ENCODE measurements around the gene RFTN1.

Gene RFTN1

DNA sequence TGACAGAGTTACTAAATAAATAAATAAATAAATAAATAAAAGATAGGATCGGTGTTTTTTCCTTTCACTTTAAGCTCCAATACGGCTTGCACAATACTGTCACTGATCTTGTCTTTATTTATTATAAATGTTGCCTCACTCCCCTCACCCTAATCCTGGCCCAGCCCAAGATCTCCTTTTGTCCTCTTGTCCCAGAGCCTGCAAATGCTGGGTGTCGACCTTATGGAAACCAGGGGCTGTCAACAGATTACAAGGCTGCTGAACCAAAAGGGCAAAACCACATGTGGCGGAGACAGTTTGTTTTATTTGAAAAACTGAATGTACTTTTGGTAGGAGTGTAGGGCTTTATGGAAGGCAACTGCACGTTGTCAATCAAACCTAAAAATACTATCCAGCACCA, 75.9 kb downstream of the RFTN1 start:
- FAIRE-seq: no peak
- TF ChIP-seq, protein P1, sequence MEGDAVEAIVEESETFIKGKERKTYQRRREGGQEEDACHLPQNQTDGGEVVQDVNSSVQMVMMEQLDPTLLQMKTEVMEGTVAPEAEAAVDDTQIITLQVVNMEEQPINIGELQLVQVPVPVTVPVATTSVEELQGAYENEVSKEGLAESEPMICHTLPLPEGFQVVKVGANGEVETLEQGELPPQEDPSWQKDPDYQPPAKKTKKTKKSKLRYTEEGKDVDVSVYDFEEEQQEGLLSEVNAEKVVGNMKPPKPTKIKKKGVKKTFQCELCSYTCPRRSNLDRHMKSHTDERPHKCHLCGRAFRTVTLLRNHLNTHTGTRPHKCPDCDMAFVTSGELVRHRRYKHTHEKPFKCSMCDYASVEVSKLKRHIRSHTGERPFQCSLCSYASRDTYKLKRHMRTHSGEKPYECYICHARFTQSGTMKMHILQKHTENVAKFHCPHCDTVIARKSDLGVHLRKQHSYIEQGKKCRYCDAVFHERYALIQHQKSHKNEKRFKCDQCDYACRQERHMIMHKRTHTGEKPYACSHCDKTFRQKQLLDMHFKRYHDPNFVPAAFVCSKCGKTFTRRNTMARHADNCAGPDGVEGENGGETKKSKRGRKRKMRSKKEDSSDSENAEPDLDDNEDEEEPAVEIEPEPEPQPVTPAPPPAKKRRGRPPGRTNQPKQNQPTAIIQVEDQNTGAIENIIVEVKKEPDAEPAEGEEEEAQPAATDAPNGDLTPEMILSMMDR (IDR thresholded peaks at IDR 0.05; ENCODE audit: insufficient read depth, missing control alignments): no peak
- DNase-seq (ENCODE audit: insufficient read length, low spot score): no peak

DNA sequence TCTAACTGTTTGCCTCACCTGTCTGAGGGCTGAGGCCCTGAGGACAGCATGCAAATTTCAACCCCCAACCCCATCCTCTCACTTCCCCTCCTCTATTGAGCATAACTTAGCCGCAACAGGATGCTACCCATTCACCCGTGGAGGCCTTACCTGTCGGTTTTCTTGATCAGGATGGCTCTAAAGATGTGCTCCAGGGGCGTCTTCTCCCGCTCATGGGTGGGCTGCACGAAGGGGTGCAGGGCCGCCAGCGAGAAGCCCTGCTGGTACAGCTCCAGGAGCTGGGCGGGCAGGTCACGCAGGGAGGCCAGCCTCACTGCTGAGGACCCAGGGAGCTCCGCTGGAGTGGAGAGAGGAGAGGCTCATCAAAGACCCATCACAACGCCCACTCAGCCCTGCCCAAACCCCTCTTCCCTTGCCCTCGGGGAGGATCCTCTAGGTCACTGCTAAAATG, 79.8 kb downstream of the RFTN1 start:
- TF ChIP-seq, protein P1 (IDR thresholded peaks at IDR 0.05; ENCODE audit: insufficient read depth, missing control alignments): no peak
- DNase-seq (ENCODE audit: insufficient read length, low spot score): no peak
- FAIRE-seq: no peak

GRCh38 chr3:16432714-16433113, 80.8 kb downstream of the RFTN1 start:
- TF ChIP-seq, protein P1 (IDR thresholded peaks at IDR 0.05; ENCODE audit: insufficient read depth, missing control alignments): no peak
- FAIRE-seq (no peak), DNase-seq (ENCODE audit: insufficient read length, low spot score) (no peak)

- TF ChIP-seq, protein P1 (IDR thresholded peaks at IDR 0.05; ENCODE audit: insufficient read depth, missing control alignments): no peak
- DNase-seq (ENCODE audit: insufficient read length, low spot score): no peak
- no peak for FAIRE-seq
These were observed 82.5 kb downstream of the RFTN1 start for GRCh38 chr3:16430717-16431630.

DNA sequence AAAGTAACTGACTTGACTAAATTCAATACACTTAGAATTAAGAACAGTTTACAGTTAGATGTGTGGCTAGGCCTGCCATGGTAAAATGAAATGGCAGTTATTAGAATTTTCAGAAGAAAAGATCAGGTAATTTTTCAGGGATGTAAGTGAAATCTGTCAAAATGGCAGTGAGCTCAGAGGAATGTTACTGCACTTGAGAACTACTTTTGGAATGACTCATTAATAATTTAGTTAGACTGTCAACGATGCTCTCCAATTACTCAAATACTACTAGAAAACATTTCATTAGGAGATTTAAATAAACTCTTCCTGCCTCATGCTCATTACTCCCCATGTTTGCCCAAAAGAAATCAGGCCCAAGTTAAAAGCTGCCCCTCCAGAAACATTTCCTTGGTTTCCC, 84.4 kb downstream of the RFTN1 start:
- no peak for DNase-seq (ENCODE audit: insufficient read length, low spot score)
- TF ChIP-seq, protein P1 (IDR thresholded peaks at IDR 0.05; ENCODE audit: insufficient read depth, missing control alignments): no peak
- no peak for FAIRE-seq

GRCh38 chr3:16428612-16429011, 84.9 kb downstream of the RFTN1 start:
- TF ChIP-seq, protein P1 (IDR thresholded peaks at IDR 0.05; ENCODE audit: insufficient read depth, missing control alignments): no peak
- DNase-seq (ENCODE audit: insufficient read length, low spot score) (no peak), FAIRE-seq (no peak)
